Measurements from ENCODE around the gene NT5E. TPM values are rescaled to one million over a fixed set of nuclear protein-coding genes. Genes with fewer than 3 reads are reported as not detected.

The NT5E gene
- total and polyA plus RNA-seq, 7 donors: 0.57 to 3.9 (median 2.3) TPM

DNA sequence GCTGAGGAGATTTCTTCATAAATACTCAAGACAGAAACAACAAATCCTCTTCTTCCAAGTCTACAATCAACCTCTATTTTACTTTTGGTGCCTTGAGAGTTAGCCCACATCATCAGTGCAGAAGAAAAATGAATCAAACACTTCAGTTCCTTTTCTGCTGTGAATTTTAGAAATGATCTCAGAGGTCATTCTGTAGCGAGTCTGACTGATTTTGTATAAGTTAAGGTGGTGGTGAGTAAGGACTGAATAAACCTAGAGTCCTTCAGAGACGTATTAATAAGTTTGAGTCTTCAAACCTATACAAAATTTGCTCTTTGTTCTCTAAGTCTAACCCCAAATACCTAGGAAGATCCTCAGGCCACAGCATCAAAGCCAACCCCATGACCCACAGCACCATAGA, 33.1 kb upstream of the NT5E start:
- no peak overlapping the region for H3K27ac ChIP-seq
- TF ChIP-seq, protein P1, sequence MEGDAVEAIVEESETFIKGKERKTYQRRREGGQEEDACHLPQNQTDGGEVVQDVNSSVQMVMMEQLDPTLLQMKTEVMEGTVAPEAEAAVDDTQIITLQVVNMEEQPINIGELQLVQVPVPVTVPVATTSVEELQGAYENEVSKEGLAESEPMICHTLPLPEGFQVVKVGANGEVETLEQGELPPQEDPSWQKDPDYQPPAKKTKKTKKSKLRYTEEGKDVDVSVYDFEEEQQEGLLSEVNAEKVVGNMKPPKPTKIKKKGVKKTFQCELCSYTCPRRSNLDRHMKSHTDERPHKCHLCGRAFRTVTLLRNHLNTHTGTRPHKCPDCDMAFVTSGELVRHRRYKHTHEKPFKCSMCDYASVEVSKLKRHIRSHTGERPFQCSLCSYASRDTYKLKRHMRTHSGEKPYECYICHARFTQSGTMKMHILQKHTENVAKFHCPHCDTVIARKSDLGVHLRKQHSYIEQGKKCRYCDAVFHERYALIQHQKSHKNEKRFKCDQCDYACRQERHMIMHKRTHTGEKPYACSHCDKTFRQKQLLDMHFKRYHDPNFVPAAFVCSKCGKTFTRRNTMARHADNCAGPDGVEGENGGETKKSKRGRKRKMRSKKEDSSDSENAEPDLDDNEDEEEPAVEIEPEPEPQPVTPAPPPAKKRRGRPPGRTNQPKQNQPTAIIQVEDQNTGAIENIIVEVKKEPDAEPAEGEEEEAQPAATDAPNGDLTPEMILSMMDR (IDR thresholded peaks at IDR 0.05): no peak
- H3K4me1 ChIP-seq: no peaks in the 10 kb centered on the region
- ATAC-seq (no peak), DNase-seq (no peak)
- intact Hi-C loops (cut with DNase I): no loop called here
- H3K27me3 ChIP-seq (ENCODE audit: insufficient read depth in 3 of 3, low read length in 2 of 3): no peaks in the 10 kb centered on the region
- WGBS, 3 donors: 62 to 90% (median 88%) methylated on average over 2 of the region's 2 CpGs
- no peaks in the 10 kb centered on the region for H3K9me3 ChIP-seq
- H3K4me3 ChIP-seq: no peak overlapping the region
- no peaks in the 10 kb centered on the region for H3K36me3 ChIP-seq (ENCODE audit: insufficient read depth in 1 of 2, low read depth in 1 of 2)

DNA sequence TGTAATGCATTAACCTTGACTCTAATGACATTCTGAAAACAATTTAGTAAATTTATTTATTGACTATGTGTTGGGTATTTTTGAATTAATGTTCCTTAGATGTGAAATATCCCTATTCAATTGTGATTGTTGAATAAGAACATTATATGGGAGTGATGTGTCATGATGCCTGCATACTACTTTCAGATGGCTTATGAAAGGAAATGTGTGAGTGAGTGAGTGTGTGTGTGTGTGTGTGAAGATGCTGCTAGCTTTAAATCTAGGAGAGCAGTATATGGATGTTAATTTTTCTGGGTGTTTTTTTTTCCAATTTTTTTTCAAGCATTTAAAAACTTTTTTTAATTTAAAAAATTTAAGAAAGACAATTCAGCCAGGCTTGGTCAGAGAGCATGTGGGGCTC, 32.5 kb upstream of the NT5E start:
- ATAC-seq: no peak
- no peaks in the 10 kb centered on the region for H3K36me3 ChIP-seq (ENCODE audit: insufficient read depth in 1 of 2, low read depth in 1 of 2)
- H3K9me3 ChIP-seq: no peaks in the 10 kb centered on the region
- DNase-seq: no peak
- intact Hi-C loops (cut with DNase I): no loop called here
- H3K27ac ChIP-seq: no peak overlapping the region
- peaks cover 0 to 3% (median 0%) of the 10 kb centered on the region in 3 donors for H3K27me3 ChIP-seq (ENCODE audit: insufficient read depth in 3 of 3, low read length in 2 of 3)
- no peaks in the 10 kb centered on the region for H3K4me1 ChIP-seq
- H3K4me3 ChIP-seq: no peak overlapping the region
- TF ChIP-seq, protein P1 (IDR thresholded peaks at IDR 0.05): no peak

DNA sequence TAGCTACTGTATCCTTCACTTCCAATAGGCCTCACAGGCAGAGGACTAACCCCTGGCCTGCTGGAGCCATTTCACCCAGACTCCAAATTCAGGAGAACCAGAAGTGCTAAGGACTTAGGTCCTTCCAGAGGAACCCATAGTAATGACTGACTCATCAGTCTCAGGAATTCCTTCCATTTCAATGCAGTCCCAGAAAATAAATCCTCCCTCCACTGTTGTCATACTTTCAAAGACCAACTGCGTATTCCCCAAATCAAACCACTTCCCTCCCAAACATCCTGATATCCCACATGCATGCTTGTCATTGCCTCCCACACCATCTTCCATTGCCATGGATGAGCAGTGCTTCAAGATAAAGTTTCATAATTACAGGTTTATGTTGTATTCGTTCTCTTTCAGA, 31.8 kb upstream of the NT5E start:
- H3K27ac ChIP-seq: no peak overlapping the region
- 80 to 87% (median 85%) methylated on average over 2 of the region's 2 CpGs for WGBS, 3 donors
- no peak for DNase-seq
- H3K27me3 ChIP-seq (ENCODE audit: insufficient read depth in 3 of 3, low read length in 2 of 3): peaks cover 0 to 3% (median 0%) of the 10 kb centered on the region in 3 donors
- no peaks in the 10 kb centered on the region for H3K9me3 ChIP-seq
- H3K4me3 ChIP-seq: no peak overlapping the region
- intact Hi-C loops (cut with DNase I): no loop called here
- H3K4me1 ChIP-seq: no peaks in the 10 kb centered on the region
- TF ChIP-seq, protein P1 (IDR thresholded peaks at IDR 0.05): no peak
- H3K36me3 ChIP-seq (ENCODE audit: insufficient read depth in 1 of 2, low read depth in 1 of 2): no peaks in the 10 kb centered on the region
- ATAC-seq: no peak

DNA sequence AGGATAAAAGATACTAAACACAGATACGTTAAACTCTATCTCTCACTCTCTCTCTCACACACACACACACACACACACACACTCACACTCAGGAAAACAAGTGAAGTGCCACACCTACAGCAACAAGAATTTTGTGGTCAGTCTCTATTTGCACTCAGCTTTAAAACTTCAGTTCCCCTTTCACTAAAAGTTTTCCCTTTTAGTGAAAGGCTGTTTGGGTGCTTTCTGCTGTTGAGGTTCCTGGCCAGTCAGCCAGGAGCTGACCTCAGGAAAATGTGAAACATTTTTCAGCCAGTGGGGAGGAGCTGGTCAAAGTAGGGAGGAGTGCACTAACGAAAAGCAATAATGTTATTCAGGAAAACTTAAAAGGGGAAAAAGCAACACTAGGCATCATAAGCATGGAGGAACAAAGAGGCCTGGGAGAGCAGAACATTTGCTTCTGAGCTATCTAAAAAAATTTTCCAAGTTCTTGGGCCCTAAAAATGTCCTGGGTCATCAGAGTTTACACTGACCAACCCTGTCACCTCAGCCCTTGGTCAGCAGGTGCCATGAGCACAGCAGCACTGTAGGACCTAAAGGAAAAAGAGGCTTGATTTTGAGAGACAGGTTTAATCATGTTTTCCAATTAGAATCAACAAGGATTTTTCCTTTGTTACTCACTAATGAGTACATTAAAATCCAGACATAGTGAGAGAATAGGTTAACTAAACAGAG, 30.7 kb upstream of the NT5E start:
- H3K27me3 ChIP-seq (ENCODE audit: insufficient read depth in 3 of 3, low read length in 2 of 3): peaks cover 0 to 3% (median 0%) of the 10 kb centered on the region in 3 donors
- 57 to 60% (median 58%) methylated on average over 2 of the region's 2 CpGs for WGBS, 3 donors
- no peaks in the 10 kb centered on the region for H3K36me3 ChIP-seq (ENCODE audit: insufficient read depth in 1 of 2, low read depth in 1 of 2)
- ATAC-seq (no peak), DNase-seq (no peak)
- TF ChIP-seq, protein P1 (IDR thresholded peaks at IDR 0.05): no peak
- no peaks in the 10 kb centered on the region for H3K4me1 ChIP-seq
- no peak overlapping the region for H3K4me3 ChIP-seq
- H3K27ac ChIP-seq: no peak overlapping the region
- no peaks in the 10 kb centered on the region for H3K9me3 ChIP-seq
- intact Hi-C loops (cut with DNase I): no loop called here

DNA sequence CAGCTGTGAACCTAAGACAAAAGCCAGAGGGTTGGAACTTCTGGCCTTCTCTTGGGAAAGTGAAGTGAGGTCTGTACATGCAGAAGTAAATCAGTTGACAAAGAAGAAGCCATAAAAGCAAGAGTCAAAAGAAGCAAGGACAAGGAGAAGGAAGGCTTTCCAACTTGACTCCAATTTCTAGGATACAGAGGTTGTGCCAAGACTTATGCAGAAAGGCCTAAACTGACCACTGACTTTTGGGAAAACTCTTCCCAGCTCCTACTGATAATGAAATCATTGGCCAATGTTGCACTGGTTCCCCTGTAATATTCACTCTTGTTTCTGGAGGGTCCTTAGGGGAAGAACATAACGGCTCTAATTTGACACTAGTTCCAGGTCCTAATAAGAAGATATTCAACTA, 29.3 kb upstream of the NT5E start:
- 72 to 84% (median 82%) methylated on average over 1 of the region's 1 CpG for WGBS, 3 donors
- Histone ChIP-seq H3K4me1 (no peaks in the 10 kb centered on the region), H3K9me3 (no peaks in the 10 kb centered on the region), H3K27ac (no peak overlapping the region), H3K36me3 (ENCODE audit: insufficient read depth in 1 of 2, low read depth in 1 of 2) (no peaks in the 10 kb centered on the region), H3K27me3 (ENCODE audit: insufficient read depth in 3 of 3, low read length in 2 of 3) (peaks cover 0 to 3% (median 0%) of the 10 kb centered on the region in 3 donors), H3K4me3 (no peak overlapping the region)
- intact Hi-C loops (cut with DNase I): no loop called here
- ATAC-seq (no peak), DNase-seq (no peak)
- TF ChIP-seq, protein P1 (IDR thresholded peaks at IDR 0.05): no peak
